Mammary epithelial cell (primary cell): ENCODE results near the gene EFCAB12.

Experiments
- EZH2 ChIP-seq: IDR thresholded peaks from 2 replicates; pipeline ENCODE4 v1.6.1; 2012; ENCODE audit warnings: low read length, inconsistent platforms, borderline replicate concordance
- TF ChIP-seq, protein P1 (sequence below), 2 donors: IDR thresholded peaks in 1 of 2; conservative IDR thresholded peaks in 1 of 2; 2 replicates each; pipeline ENCODE4 v1.5.1; 2011 to 2012; ENCODE audit warnings: inconsistent platforms in 2 of 2, low read length in 2 of 2, mild to moderate bottlenecking in 2 of 2, control low read depth in 1 of 2, low read depth in 1 of 2; ENCODE audit not compliant: insufficient read depth in 1 of 2; ENCODE audit errors: extremely low read depth in 1 of 2

DNA sequence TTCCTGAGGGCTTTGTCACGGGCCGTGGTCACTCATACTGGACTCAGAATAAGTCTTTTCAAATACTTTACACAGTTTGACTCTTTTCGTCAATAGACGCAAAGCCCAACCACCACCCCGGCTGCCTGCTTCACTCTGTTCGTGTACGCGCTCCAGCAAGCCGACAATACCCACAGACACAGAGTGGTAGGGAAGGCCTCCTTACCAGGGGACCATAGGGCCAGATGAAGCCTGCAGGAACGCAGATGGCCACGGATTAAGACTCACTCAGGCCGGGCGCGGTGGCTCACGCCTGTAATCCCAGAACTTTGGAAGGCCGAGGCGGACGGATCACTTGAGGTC lies 29.7 kb downstream of the EFCAB12 start:
- TF ChIP-seq EZH2: no peak
- TF ChIP-seq, protein P1, sequence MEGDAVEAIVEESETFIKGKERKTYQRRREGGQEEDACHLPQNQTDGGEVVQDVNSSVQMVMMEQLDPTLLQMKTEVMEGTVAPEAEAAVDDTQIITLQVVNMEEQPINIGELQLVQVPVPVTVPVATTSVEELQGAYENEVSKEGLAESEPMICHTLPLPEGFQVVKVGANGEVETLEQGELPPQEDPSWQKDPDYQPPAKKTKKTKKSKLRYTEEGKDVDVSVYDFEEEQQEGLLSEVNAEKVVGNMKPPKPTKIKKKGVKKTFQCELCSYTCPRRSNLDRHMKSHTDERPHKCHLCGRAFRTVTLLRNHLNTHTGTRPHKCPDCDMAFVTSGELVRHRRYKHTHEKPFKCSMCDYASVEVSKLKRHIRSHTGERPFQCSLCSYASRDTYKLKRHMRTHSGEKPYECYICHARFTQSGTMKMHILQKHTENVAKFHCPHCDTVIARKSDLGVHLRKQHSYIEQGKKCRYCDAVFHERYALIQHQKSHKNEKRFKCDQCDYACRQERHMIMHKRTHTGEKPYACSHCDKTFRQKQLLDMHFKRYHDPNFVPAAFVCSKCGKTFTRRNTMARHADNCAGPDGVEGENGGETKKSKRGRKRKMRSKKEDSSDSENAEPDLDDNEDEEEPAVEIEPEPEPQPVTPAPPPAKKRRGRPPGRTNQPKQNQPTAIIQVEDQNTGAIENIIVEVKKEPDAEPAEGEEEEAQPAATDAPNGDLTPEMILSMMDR (conservative IDR thresholded peaks at IDR 0.05 in 1 of 2, IDR thresholded peaks at IDR 0.05 in 1 of 2; ENCODE audit: extremely low read depth in 1 of 2, insufficient read depth in 1 of 2, low read depth in 1 of 2, low read length in 2 of 2): no peak
